ENCODE data around the gene ANKRD13C.
"Not testable (repeated sequence)": the region's sequence is repeated elsewhere in the genome, so short reads cannot be mapped to it uniquely, and the experiment has no call there.

The ANKRD13C gene, protein sequence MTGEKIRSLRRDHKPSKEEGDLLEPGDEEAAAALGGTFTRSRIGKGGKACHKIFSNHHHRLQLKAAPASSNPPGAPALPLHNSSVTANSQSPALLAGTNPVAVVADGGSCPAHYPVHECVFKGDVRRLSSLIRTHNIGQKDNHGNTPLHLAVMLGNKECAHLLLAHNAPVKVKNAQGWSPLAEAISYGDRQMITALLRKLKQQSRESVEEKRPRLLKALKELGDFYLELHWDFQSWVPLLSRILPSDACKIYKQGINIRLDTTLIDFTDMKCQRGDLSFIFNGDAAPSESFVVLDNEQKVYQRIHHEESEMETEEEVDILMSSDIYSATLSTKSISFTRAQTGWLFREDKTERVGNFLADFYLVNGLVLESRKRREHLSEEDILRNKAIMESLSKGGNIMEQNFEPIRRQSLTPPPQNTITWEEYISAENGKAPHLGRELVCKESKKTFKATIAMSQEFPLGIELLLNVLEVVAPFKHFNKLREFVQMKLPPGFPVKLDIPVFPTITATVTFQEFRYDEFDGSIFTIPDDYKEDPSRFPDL

DNA sequence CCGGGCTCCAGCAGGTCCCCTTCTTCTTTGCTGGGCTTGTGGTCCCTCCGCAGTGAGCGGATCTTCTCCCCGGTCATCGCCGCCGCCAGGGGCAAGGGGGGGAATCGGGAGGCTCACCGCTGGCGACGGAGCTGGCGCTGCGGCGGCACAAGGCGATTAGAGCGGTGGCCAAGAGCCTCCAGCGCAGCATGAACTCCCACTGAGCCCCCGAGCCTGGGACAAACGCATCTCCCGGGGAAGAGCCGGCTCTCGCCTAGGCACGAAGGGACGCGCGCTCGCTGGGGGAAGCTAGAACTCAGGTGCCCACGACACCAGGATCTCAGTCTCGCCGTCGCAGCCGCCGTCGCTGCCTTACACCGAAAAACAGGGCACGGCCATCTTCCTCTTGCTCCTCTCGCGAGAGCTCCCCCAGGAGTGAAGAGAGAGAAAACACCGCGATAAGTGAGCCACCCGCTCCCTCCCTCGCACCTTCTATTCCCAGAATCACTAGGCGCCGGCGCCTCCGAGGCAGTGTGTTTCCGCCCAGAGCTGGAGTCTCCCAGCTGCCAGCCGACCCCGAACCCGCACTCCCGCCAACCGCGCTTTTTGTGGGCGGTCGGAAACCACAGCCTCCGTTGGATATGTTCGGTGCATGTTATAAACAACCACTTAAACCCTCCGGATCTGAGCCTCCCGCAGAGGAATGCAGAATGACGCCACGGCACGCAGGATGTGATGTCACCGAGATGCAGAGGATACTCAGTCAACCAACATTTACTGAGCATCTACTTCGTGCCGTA, at the start of gene ANKRD13C:
Gene ANKRD13C (minus strand): TSS at position 391 of the 779 bp plus-strand sequence. CDS start 314 bp downstream, at position 77.
- peak; percentile 81 for DNase-seq

DNA sequence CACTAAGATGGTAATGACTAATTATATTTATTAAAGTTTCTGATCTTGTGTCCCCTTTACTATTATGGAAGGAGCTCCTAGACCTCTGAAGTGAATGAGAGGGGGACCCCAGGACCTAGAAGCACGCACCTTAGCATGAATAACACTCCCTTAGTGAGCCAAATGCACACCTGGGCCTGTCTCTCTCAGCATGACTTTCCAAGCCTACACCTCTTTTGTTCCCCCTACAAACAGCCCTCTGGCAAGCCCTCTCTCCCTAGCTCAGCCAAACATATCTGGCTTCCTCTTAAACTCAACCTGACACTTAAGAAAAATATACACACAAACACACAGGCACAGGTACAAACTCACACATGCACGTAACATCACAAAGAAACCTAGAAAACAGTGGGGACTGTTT, 49.2 kb upstream of the ANKRD13C start:
- no peak for DNase-seq

DNA sequence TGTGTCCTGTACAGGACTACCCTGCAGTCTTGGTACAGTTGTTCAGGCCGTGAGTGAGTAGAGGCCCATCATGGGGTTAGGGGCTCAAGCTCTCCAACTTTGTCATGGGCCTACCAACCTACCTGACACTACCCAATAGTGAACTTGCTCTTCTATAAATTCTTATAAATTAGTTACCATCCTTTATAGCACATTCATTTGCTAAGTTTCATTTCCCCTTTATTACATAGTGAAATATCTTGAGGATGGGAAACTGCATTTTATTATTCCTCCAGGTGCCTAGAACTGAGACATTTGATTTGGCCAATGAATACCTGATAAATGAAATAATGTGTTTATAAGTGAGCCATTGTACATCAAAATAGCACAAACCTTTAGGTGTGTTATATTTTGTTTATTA, 47.5 kb upstream of the ANKRD13C start:
- no peak for DNase-seq

DNA sequence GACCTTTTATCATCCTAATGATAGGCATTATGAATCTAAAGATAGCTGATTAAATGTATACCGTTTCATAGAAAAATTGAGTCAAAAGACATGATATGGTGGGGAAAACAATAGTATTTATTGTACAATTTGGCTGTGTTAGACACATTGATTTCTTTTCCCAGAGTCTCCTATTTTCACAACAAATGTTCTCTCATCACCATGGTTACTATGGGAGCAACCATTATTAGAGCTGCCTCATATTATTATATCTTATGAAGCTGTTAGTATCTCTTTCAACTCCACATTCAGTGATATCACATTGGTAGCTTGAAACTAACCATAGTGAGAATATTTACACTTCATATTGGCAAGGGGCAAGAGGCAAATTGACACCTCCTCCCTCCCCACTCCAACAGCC, 45.8 kb upstream of the ANKRD13C start:
- no peak for DNase-seq

DNA sequence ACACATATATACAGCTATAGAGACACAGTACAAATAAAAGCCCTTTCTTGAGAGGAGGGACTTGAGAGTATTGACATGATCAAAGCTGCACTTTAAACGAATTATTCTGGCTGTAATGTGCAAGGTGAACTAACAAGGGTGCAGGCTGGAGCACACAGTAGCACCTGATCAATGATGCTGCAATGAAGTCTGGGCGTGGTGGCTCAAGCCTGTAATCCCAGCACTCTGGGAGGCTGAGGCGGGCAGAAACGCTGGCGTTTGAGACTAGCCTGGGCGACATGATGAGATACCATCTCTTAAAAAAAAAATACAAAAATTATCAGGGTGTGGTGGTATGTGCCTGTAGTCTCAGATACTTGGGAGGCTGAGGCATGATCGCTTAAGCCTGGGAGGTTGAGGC, 42.5 kb upstream of the ANKRD13C start:
- DNase-seq, result no peak

DNA sequence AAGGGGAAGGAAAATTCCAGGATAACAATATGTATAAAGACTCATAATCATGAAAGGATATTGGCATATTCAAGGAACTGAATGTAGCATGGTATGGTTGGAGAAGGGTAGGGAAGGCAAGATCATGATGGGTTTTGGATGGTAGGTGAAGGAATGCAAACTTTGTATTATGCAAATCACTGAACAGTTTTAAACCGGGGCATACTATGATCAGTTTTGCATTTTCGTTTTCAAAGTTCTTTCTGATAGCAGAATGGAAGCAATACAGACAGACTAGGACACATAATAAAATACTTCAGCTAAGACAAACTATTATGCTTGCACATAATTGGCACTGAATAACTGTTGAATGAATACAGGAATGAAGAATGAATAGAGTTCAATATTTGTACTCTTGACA, 42.1 kb upstream of the ANKRD13C start:
- no peak for DNase-seq

DNA sequence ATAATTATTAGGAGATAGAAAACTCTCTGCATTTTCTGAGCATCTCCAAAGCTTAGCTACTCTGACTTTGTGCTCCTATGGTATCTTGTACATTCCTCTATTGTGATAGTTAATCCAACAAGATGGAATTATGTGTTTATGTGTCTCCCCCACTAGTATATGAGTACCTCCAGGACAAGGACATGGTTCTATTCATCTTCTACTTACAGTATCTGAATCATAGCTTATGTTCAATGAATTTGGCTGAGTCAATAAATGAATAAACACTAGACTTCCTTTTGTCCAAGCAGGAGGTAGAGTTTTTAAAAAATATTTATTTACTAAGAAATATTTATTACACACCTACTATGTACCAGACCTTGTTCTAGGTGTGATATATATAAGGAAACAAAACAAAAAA, 38.1 kb upstream of the ANKRD13C start:
- DNase-seq, result no peak

DNA sequence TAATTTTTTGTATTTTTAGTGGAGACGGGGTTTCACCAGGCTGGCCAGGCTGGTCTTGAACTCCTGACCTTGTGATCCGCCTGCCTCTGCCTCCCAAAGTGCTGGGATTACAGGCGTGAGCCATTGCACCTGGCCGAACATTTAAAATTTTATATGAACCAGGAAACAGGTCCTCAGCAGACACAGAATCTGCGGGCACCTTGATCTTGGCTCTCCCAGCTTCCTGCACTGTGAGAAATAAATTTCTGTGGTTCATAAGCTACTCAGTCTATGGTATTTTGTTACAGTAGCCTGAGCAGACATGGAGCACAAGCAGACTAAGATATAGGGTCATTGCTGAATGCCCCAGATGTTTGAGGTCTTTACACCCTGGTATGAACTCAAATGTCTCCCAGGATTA, 33.0 kb upstream of the ANKRD13C start:
- no peak for DNase-seq

DNA sequence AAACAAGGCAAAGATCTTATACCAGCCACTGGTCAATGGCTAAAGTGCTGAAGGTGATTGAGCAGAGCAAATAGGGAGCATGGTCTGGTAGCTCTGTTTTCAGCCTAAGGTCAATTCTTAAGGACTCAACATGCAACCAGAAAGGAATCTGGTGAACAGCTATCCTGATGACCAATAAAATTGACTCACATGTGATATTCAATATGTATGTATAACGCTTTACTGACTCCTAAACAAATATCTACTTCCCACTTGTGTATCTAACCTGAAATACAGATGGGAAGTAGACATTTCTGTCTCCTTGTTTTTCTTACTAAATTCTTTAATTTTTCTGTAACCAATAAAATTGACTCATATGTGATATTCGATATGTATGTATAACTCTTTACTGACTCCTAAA, 31.6 kb upstream of the ANKRD13C start:
- no peak for DNase-seq

DNA sequence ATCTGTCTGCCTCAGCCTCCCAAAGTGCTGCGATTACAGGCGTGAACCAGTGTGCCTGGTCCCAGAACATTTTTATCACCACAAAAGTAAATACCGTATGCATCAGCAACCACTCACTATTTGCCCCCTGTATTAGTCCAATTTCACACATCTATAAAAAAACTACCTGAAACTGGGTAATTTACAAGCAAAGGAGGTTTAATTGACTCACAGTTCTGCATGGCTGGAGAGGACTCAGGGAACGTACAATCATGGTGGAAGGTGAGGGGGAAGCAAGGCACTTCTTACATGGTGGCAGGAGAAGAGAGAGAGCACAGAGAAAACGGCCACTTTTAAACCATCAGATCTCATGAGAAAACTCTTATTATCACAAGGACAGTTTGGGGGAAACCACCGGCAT, 31.0 kb upstream of the ANKRD13C start:
- no peak for DNase-seq

DNA sequence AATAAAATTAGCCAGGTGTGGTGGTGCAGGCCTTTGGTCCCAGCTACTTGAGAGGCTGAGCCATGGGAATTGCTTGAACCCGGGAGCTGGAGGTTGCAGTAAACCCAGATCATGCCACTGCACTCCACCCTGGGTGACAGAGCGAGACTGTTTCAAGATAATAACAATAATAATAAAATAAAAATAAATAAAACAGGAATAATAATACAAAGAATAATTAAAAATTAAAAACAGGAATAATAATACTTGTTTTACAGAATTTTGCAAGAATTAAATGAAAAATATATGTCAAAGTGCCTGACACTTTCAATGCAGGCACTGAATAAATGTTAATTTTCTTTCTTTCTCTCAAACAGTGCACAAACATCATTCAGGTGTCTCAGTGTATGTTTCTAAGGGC, 30.0 kb upstream of the ANKRD13C start:
- DNase-seq, result no peak

DNA sequence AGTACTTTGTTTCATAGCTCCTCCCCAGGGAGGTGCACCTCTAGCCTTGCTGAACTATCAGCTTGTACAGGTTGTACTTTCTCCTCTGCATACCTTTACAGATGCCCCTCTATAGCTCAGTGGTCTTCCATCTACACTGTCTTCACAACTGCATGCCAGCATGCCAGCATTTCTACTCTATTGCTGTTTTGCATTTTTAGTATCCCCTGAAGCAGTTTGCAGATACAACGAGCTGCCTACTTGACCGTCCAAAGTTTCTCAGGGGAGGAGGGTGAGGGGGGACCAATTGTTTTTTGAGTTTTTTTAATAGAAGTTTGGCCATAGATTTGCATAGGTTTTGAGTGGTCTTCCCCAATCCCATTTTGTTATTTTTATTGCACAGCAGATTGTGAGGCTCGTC, 29.0 kb upstream of the ANKRD13C start:
- DNase-seq, result no peak

DNA sequence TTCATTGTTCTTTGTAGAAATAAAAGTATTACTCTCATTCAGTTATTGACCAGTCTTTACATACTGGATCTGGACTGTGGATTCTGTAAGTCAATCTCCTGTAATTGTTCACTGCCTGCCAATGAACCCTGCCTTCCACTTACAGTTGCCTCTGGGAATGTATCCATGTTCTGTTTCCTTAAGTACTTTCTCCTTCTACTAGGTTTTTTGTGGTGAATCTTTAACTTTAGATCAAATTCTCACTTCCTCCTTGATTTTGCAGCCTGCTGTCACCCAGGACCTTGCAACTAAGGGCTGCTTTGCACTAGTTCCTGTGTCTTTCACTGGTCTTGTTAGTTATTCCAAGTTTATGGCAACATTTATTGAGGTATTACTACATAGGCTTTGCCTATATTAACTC, 28.2 kb upstream of the ANKRD13C start:
- DNase-seq, result no peak

DNA sequence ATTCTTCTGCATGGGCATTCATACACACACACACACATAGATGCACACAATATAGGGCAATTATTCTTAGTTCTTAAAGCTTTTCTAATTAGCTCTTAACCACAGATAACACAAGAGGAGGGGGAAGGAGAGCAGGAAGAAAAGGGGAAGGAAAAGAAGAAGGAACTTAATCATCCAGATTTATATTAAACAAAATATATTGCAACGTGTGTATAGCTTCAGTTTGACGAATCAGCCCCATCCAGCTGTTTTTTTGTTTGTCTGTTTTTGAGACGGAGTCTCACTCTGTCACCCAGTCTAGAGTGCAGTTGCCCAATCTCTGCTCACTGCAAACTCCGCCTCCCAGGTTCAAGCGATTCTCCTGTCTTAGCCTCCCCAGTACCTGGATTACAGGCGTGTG, 21.7 kb upstream of the ANKRD13C start:
- DNase-seq, result no peak

DNA sequence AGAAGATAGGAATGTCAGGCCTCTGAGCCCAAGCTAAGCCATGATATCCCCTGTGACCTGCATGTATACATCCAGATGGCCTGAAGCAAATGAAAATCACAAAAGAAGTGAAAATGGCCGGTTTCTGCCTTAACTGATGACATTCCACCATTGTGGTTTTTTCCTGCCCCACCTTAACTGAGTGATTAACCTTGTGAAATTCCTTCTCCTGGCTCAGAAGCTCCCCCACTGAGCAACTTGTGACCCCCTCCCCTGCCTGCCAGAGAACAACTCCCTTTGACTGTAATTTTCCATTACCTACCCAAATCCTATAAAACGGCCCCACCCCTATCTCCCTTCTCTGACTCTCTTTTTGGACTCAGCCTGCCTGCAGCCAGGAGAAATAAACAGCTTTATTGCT, 19.1 kb upstream of the ANKRD13C start:
- not testable (repeated sequence) for DNase-seq

DNA sequence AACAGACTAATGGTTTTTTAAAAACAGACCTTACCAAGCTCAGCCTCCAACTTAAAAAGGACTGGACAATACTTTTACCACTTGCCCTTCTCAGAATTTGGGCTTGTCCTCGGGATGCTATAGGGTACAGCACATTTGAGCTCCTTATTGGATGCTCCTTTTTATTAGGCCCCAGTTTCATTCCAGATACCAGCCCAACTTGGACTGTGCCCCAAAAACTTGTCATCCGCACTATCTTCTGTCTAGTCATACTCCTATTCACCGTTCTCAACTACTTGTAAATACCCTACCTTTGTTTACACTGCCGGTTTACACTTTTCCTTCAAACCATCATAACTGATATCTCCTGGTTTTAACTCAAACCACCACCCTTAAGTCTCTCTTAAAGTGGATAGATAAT, 17.9 kb upstream of the ANKRD13C start:
- no peak for DNase-seq

DNA sequence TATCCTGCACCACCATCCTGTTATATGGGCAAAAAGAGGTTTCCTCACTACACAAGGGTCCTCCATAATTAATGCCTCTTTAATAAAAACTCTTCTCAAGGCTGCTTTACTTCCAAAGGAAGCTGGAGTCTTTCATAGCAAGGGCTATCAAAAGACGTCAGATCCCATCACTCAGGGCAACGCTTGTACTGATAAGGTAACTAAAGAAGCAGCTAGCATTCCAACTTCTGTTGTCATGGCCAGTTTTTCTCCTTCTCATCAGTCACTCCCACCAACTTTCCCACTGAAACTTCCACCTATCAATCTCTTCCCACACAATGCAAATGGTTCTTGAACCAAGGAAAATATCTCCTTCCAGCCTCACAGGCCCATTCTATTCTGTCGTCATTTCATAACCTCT, 17.1 kb upstream of the ANKRD13C start:
- not testable (repeated sequence) for DNase-seq

DNA sequence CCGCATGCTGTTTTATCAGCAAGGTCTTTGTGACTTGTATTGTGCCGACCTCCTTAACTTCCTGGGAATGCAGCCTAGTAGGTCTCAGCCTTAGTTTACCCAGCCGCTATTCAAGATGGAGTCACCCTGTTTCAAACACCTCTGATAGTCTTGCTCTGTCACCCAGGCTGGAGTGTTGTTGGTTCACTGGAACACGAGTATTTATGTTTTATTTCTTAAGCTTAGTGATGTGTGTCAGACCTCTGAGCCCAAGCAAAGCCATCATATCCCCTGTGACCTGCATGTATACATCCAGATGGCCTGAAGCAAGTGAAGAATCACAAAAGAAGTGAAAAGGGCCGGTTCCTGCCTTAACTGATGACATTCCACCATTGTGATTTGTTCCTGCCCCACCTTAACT, 12.9 kb upstream of the ANKRD13C start:
- not testable (repeated sequence) for DNase-seq

DNA sequence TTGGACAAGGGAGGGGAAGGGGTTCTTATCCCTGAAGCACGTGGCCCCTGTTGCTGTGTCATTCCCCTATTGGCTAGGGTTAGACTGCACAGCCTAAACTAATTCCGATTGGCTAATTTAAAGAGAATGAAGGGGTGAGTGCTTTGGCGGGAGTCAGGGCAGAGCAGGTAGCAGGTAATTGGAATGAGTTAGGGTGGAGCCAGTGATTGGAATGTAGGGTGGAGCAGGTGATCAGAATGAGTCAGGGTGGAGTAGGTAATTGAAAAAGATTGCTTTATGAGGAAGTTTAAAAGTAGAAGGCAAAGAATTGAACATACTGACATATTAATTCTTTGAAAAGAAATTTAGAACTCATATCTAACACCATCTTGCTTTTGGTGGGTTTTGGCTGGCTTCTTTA, 12.5 kb upstream of the ANKRD13C start:
- DNase-seq, result not testable (repeated sequence)

DNA sequence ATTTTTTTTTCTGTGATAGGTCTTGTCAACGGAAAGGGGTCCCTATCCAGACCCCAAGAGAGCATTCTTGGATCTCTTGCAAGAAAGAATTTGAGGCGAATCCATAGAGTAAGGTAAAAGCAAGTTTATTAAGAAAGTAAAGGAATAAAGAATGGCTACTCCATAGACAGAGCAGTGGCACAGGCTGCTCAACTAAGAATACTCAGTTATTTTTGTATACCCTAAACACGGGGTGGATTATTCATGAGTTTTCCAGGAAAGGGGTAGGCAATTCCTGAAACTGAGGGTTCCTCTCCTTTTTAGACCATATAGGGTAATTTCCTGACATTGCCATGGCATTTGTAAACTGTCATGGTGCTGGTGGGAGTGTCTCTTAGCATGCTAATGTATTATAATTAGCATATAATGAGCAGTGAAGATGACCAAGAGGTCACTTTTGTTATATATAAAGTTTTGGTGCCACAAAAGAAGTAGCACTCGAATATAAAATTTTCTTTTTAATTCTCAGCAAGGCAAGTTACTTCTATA, 12.0 kb upstream of the ANKRD13C start:
- not testable (repeated sequence) for DNase-seq

DNA sequence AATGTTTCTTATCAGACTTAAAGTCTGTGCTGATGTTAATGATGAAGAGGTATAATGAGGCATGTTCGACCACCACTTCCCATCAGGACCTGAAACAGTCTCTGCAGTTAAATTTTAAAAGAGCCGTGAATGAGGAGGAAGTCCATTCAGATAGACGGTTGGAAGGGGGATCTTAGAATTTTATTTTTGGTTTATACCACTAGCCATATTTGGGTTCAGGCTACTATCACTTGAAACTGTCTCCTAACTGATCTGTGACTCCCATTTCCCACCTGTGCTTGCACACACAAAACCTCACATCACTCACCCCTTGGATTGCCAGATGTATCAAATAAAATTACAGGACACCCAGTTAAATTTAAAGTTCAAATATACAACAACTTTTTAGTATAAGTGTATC, 9.9 kb upstream of the ANKRD13C start:
- no peak for DNase-seq

DNA sequence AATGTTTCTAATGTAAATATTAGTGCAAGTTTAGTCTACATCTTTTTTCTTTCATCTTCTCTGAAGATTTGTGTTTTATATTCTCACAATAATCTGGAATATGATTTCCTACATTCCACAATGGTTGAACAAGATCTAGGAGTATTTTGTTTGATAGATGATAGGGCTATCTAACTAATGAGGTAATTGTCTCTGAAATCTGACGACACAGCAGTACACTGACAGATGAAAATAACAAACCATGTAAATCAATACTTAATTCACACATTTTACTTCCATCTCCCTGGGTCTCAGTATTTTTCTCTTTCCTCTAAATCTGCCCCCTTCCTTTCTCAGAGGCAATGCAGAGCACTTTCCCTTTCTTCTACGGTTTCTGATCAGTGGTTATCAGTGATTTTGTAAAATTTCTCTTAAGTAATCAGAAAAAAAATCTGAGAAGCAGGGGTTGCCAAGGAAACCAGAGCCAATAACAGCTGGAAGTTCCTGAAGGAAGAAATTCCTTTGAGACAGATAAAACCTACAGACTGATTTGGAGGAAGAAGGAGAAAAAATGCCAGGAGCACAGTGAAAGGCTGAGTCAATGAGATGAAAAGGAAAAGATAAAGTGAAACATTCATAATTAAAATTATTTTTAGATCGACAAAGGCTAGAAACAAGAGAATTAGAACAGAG, 7.3 kb upstream of the ANKRD13C start:
- DNase-seq, result no peak

DNA sequence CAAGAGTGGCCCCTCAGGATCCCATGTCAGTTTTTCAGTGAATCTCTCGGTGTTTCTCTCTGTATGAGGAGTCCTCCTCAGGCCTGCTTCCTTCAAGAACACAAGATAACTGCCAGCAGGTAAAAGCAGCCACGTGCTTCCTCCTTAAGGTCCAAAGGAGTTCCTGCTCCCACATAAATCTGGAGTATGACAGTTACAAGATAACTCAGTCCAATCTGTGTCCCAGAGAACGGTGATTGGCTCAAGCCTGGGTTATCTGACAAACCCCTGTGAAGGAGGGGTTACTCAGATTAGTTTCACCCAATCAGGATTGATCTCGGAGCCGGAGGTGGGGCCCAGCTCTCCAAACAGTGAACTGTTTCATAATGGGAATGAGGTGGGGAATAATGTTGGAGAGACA, 5.8 kb upstream of the ANKRD13C start:
- no peak for DNase-seq

All from stimulated activated CD4-positive, alpha-beta T cell treated with anti-CD3 and anti-CD28 coated beads, Interleukin-12 subunit alpha, Interleukin-12 subunit beta, amount 100 ng/mL, for 4 hours (primary cell).